Fibroblast of villous mesenchyme (primary cell): Measurements from ENCODE around the gene FLNC. TPM values are rescaled to one million over a fixed set of nuclear protein-coding genes. Genes with fewer than 3 reads are reported as not detected.

Experiments used
- DNase-seq: peaks from one replicate; pipeline ENCODE4 v3.0.0-alpha.2; 2010; ENCODE audit warnings: low read depth
- H3K4me3 ChIP-seq: 2 replicates; pipeline ENCODE4 v1.5.1; 2011; ENCODE audit warnings: low read depth, mild to moderate bottlenecking, low read length
- CTCF ChIP-seq: IDR thresholded peaks from 2 replicates; pipeline ENCODE4 v1.5.1; 2012; ENCODE audit warnings: low read depth, mild to moderate bottlenecking, low read length; ENCODE audit not compliant: insufficient read depth
- total RNA-seq: library from RNA; depleted of rRNA; stranded (reverse); fragments of >200 nt; gene quantifications from 2 replicates; pipeline ENCODE4 v1.2.3, GENCODE V29; 2012

Gene FLNC
- total RNA-seq, 1 donor = 185 TPM

GRCh38 chr7:128801667-128802418 is 28.4 kb upstream of the FLNC start:
- DNase-seq = no peak
- TF ChIP-seq CTCF = no peak
- no peak overlapping the region for H3K4me3 ChIP-seq

- no peak for DNase-seq
- TF ChIP-seq CTCF = no peak
- H3K4me3 ChIP-seq = no peak overlapping the region
Measured at GRCh38 chr7:128804484-128804883, 25.7 kb upstream of the FLNC start.

GRCh38 chr7:128805225-128805624 is 25.0 kb upstream of the FLNC start:
- no peak overlapping the region for H3K4me3 ChIP-seq
- TF ChIP-seq CTCF = no peak
- DNase-seq = no peak

- TF ChIP-seq CTCF = no peak
- DNase-seq = no peak
- no peak overlapping the region for H3K4me3 ChIP-seq
Measured at GRCh38 chr7:128807191-128807590, 23.0 kb upstream of the FLNC start.

- no peak for TF ChIP-seq CTCF
- DNase-seq = no peak
- no peak overlapping the region for H3K4me3 ChIP-seq
Measured at GRCh38 chr7:128809363-128809762, 20.8 kb upstream of the FLNC start.

- TF ChIP-seq CTCF = no peak
- DNase-seq = peak; percentile 33
- H3K4me3 ChIP-seq = no peak overlapping the region
Measured at GRCh38 chr7:128810473-128810872, 19.7 kb upstream of the FLNC start.

- no peak for TF ChIP-seq CTCF
- no peak for DNase-seq
- H3K4me3 ChIP-seq = no peak overlapping the region
Measured at GRCh38 chr7:128810997-128811396, 19.2 kb upstream of the FLNC start.
